ENCODE measurements around the gene MYO1B.

Gene MYO1B

DNA sequence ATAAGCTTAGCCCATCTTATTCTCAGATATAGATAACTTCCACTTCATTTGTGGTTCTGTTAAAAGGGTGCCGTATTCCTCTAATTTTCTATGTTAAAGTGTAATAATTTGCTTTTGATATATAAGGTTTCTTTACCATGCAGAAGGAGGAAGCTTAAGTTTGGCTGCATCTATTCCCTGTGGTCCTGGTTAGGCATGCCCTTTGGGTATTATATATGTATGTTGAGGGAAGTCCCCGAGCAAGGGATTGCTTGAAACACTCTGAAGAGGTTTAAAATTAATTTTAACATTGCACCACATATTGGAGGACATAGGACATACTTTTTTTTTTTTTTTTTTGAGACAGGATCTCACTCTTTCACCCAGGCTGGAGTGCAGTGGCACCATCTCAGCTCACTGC, 16.9 kb upstream of the MYO1B start:
- DNase-seq = no peak

GRCh38 chr2:191228861-191229260, 16.3 kb upstream of the MYO1B start:
- DNase-seq = no peak

GRCh38 chr2:191230174-191230573, 15.0 kb upstream of the MYO1B start:
- no peak for DNase-seq

DNA sequence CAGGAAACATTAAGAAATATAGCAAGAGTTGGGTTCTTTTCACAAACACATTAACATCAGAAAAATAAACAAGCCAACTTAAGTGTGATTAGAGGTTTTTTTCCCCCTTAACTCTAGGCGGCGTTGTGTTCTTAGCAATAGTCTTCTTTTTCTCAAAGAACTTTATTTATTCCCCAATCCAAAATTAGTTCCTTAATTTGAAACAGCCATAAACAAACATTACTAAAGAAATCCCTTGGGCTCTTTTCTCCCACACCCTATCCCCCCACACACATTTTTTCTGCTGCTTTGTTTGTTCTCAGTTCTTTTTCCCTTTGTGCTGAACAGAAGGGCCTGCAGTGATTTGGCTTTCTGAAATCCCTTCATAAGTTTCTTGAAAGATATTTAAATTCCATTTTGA, 13.2 kb upstream of the MYO1B start:
- DNase-seq = no peak

- DNase-seq = no peak
Measured at GRCh38 chr2:191233533-191233932, 11.7 kb upstream of the MYO1B start.

DNA sequence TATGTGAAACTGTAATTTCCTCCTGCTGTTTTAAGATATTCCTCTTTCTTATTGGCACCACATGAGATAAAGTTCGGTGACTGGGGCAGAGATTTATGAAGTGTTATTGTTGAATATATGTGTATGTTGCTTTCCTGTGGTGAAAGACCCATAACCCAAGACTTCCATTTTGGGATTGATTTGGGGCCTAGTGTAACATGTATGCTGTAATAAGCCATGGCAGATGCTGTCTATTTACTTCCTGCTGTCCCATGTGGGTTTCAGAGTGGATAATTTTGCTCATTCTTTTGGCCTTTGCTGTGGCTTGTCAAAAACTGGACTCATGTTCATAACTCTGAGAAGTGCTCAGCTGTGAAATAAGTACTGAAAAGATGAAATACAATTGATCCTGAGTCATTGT, 10.8 kb upstream of the MYO1B start:
- DNase-seq = no peak

DNA sequence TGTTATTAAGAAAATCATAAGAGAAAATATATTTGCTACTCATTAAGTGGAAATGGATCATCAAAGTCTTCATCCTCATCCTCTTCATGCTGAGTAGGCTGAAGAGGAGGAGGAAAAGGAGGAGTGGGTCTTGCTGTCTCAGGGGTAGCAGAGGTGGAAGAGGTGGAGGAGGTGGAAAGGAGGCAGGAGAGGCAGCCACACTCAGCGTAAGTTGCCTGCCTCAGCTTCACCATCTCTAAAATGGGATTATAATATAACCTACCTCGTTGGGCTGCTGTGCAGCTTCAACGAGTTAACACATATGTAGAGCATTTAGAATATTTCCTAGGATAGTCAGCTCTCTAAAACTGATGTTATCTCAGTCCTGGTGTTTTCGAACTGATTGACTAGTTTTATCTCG, 4.3 kb upstream of the MYO1B start:
- no peak for DNase-seq

GRCh38 chr2:191241418-191241817, 3.8 kb upstream of the MYO1B start:
- DNase-seq = no peak

GRCh38 chr2:191243154-191243553, 2.0 kb upstream of the MYO1B start:
- no peak for DNase-seq

DNA sequence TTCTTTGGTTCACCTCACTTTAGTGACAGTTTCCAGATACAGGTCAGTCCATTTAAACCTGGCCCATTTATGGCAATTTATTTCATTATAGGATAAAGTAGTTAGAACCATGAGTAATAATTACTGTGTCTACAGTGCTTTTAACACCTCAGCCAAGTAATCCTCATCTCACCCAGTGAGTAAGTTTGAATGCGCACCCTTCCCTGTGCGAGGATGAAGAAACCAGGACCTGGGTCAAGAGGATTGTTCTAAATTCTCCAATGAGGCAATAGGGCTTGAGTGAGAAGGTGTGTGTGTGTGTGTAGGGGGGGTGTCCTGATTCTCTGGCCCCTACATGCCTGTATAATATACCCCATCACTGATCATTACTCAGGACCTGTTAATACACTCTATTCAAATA, 854 bp upstream of the MYO1B start:
- no peak for DNase-seq

DNA sequence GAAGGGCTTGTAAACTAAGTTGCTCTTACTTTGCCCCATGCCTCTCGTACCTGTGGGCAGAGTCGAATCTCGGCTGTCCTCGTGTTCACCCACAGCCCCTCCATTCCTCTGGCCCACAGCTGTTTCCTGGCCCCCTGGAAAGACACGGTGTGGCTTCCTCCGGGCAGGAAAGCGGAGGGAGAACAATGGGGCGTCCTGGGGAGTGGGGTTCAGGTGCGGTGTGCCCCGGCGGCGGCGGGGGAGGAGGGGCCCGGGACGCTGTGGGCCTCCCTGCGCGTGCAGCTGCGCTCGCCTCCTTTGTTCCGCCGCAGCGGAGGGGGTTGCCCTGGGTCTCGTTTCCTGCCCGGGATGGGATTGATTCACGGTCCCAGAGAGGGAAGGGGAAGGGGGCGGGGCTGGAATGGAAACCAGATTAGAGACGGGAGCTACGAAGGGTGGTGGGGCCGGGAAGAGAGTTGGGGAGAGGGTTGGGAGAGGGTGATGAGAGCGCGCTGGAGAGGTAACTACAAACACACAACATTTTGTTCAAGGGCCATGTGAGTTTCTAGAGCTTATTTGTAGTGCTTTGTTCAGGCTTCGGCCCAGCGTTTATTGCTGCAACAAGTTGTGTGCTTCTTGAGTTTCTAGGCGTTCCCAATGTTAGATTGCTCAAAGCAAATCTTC, 796 bp downstream of the MYO1B start:
- peak; percentile 60 for DNase-seq

- no peak for DNase-seq
Measured at GRCh38 chr2:191246820-191247380, 1.7 kb downstream of the MYO1B start.

- DNase-seq = no peak
Measured at GRCh38 chr2:191247381-191248057, 2.3 kb downstream of the MYO1B start.

- DNase-seq = no peak
Measured at GRCh38 chr2:191249156-191249813, 4.1 kb downstream of the MYO1B start.

DNA sequence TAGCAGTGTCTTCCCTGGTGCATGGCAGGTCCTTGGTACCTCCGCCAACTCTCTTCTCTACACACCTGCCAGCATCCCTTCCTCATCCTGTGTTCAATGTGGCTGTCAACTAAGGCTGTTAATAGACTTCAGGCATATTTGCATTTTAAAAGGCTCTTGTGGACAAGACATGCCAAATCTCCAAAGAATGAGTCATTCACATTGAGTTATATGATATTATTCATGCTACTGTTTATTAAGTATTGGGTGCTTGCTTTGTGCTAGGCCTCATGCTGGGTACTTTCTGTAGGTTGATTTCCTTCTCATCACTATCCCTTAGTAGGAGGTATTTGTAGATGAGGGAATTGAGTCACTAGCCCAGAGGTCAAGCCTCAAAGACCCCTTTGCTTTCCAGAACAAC, 5.2 kb downstream of the MYO1B start:
- no peak for DNase-seq

GRCh38 chr2:191250986-191251385, 5.8 kb downstream of the MYO1B start:
- DNase-seq = no peak

DNA sequence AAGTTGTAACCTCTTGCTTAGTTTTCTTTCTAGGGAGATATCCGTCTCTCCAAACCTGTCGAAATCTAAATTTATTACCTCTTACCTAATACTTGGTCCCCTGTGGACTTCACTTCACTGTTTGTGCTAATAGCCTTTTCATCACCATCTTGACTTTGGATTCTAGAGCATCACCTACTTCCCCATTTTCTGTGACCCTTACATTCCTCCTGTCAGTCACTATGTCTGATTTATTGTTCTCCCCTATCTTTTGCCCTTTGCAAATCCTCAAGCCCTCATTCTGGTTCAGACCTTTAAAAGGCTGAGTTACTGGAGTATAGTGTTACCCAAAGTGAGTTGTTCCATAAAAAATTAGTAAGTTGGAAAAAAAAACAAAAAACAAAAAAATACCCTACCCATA, 7.5 kb downstream of the MYO1B start:
- no peak for DNase-seq

GRCh38 chr2:191253476-191253875, 8.3 kb downstream of the MYO1B start:
- DNase-seq = no peak

GRCh38 chr2:191255271-191255670, 10.1 kb downstream of the MYO1B start:
- DNase-seq = no peak

DNA sequence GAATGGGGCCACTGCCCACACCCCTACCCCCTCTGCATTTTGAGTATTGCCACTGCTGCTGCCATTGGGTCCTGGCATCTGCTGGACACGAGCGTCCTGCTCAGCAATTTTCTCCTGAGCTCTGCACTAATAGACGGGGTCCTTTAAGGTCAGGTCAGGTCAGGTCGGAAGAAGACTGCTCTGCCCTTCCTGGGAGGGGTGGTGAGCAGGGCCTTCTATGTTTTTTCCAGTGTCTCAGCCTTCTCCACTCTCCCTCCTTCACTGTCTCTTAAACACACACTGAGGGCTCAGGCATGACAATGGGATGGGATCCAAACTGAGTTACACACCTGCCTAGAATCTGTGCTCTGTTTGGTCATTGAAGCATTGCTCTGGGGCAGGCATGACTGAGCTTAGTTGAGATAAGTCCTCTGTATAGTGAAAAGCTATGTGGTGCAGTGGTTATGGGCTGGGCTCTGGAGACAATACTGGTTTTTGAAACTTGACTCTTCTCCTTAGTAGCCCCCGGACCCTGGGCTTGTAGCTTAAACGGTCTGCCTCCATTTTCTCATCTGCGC, 10.6 kb downstream of the MYO1B start:
- DNase-seq = no peak

GRCh38 chr2:191257934-191258333, 12.7 kb downstream of the MYO1B start:
- DNase-seq = no peak

GRCh38 chr2:191258996-191259395, 13.8 kb downstream of the MYO1B start:
- DNase-seq = no peak

GRCh38 chr2:191262436-191262835, 17.2 kb downstream of the MYO1B start:
- DNase-seq = no peak

DNA sequence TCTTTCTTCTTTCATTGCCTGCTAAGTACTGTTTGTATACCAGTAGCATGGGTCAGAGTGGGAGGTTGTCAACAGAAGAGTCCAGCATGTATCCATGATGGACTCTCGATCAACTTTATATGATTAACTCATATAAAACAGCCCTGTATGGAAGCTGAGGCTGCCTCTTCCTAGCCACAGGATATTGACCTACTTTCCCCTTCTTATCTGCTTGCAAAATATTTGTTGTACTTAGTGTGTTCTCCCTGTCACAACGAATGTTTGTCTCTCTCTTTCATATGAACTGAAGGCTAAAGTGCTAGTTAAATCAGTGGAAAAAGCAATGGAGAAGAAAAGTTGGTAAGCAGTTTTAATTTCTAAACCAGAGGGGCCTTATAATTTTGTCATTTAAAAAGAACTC, 17.8 kb downstream of the MYO1B start:
- no peak for DNase-seq

Data from NCI-H146 (cell line).